GM18861 (cell line): Measurements from ENCODE around the gene THBS4.

Experiments
- ATAC-seq: cut with Tn5 transposase; IDR thresholded peaks from one replicate; pipeline ENCODE4 v1.9.1; 2021; ENCODE audit not compliant: unreplicated experiment

The THBS4 gene

DNA sequence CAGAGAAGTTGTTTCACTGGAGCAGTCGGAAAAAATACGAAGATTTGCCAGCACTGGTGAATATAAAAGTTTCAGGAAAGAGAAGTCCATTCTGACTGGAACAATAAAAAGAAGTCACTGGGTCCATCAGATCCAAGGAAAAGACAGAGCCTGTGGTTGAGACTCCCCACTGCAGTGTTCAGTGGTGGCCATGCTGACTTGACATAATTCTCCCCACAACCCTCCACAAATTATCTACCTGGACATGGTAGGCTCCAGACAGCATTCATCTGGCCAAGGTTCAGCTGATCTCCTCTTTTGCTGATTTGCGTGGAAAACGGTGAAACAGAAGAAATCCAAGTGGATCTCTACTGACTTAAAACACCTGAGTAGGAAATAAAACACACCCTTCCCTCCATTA lies 8.0 kb downstream of the THBS4 start:
- ATAC-seq = no peak

DNA sequence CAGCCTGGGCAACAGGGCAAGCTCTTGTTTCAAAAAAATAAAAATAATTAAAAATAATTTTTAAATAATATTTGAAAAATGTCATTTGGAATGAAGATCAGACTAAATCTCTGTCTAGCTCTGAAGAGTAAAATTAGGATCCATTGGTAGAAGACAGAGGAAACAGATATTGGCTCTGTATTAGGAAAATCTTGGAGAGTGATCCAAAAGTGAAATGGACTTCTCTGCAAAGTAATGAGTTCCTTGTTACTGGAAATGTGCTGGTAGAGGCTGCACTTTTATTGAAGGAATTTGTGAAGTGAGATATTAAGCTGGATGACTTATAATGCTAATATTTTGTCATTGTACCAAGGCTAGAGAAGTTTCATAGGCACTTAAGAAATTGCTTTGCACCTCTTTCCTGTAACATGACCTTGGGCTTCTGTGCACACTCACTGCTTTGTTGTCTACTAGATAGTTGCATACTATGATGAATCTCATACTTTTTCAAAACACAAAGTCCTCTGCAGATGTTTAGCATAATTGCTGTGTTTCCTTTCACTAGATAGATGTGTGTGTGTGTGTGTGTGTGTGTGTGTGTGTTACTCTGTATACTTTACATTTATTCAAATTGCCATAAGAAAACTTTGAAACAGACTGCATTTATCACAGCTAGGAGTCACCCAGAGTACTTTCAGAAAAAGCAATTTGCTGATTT lies 13.1 kb downstream of the THBS4 start:
- no peak for ATAC-seq

DNA sequence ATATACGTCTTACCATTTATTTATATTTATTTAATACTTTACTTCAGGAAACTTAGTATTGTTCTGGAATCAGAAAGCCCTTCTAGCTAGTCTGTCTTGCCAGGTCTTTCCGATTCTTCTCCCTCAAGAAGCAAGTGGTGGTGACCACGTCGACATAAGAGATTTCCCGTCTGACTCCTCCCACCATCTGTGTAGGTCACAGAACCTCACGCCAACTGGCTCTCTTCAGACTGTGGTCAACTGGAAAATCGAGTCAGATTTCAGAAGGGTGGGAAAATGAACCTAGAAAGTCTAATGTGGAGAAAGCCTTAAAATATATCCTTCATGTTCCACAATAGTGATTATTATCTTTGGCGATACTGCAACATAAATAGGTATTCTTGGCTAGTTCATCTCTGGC lies 17.3 kb downstream of the THBS4 start:
- no peak for ATAC-seq

DNA sequence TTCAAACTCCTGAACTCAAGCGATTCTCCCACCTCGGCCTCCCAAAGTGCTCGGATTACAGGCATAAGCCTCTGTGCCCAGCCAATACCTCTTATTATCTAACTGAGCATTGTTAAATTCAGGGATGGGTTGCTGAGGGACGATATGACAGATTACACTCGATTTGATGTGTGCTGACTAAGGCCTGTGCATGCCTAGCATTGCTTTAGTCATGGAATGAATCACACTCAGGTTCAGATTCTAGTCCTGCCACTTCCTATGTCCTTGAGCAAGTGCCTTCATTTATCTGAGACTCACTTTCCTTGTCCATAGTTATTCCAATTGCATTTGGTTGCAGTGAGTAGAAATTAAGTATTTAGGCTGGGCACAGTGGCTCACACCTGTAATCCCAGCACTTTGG lies 19.5 kb downstream of the THBS4 start:
- ATAC-seq = no peak

DNA sequence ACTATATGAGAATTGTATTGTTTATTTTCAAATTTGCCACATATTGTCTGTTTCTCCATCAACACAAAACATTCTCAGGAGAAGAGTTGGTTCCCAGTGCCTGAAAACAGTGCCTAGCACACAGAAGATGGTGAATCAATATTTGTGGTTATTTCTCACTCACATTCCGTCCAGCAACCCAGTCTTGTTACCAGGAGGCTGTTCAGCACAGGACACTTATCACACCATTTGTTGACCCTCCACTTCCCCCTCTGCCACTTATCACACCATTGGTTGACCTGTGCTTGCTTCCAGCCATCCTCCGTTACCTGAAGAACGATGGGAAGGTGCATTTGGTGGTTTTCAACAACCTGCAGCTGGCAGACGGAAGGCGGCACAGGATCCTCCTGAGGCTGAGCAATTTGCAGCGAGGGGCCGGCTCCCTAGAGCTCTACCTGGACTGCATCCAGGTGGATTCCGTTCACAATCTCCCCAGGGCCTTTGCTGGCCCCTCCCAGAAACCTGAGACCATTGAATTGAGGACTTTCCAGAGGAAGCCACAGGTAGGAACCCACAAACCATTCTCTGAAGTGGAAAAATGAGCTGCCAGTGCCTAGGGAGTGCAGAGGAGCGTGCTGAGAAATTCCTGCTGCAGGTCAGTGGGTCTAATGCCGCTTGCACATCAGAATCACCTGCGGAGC lies 20.5 kb downstream of the THBS4 start:
- ATAC-seq = no peak

DNA sequence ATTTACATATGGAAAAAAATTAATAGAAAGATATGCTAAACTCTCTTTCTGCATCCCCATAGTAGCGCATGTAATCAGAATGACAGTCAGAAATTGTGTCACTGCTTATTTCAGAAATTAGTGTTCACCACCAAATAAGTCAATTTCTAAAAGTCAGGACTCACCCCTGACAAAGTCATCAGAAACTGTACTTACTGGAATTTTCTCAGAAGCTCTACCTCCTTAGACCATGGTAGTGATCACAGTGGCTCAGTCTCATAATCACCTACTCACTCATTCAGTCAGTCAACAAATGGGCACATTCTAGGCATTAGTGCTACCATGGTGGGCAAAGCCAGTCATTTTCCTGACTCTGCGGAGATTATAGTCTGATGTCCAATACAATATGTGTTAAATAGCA lies 22.0 kb downstream of the THBS4 start:
- ATAC-seq = no peak

DNA sequence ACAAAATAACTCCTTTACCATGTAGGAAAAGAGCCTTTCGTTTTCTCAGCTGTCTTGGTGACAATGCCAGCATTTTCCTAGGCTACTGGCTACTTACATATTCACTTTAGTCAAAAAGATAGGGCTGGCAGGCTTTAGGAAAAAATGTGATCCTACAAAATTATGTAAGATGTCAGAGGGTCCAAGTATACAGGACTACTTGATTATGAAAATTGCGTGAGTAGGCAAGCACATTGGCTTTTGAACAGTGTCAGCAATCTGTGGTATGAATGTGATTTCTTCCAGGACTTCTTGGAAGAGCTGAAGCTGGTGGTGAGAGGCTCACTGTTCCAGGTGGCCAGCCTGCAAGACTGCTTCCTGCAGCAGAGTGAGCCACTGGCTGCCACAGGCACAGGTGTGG lies 22.8 kb downstream of the THBS4 start:
- no peak for ATAC-seq

DNA sequence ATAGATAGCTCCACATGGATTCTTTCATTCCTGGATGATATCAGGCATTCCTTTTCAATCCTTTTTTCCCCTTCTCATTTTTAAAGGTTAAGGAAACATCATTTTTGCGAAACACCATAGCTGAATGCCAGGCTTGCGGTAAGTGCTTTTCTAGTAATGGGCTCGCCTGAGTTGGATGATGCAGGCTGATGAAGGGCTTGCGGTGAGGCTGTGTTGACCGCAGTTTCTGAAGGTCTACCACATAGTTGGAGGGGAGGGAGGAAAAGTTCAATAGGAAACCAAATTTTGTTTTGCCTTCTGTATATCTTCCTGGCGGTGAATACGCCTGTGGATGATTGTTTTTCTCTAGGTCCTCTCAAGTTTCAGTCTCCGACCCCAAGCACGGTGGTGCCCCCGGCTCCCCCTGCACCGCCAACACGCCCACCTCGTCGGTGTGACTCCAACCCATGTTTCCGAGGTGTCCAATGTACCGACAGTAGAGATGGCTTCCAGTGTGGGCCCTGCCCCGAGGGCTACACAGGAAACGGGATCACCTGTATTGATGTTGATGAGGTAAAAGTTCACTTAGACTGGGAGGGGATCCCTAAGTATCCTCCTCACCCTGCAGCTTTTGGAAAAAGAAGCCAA lies 24.3 kb downstream of the THBS4 start:
- no peak for ATAC-seq

DNA sequence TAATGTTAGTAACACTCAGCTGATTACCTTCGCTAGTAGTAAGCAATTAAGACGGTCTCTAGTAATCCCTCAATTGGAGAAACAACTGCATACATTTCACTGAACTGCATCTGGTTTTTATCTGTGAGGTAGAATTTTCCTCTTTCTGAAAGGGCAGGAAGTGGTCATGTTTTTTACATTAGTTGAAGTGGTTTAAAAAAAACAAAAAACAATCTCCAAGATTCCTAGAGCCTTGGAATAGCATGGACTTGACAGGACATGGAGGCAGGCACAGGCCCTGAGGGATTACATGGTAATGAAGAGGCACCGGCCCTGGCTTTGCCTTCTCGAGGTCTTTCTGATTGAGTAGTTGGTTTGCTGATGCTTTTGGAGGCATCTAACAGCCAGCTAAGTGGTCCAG lies 25.8 kb downstream of the THBS4 start:
- no peak for ATAC-seq

DNA sequence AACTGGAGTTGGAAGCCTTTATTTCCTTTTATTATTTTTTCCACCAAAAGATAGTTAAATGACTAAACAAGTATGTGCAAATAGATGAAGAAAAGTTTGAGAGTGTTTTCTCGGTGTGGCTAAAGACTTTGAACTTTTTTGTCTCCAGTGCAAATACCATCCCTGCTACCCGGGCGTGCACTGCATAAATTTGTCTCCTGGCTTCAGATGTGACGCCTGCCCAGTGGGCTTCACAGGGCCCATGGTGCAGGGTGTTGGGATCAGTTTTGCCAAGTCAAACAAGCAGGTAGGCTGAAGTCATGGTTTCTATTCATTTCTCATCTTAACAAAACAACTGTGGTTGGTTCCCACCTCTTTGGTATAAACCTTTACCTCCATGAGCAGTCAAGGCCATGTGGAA lies 26.4 kb downstream of the THBS4 start:
- ATAC-seq = no peak

DNA sequence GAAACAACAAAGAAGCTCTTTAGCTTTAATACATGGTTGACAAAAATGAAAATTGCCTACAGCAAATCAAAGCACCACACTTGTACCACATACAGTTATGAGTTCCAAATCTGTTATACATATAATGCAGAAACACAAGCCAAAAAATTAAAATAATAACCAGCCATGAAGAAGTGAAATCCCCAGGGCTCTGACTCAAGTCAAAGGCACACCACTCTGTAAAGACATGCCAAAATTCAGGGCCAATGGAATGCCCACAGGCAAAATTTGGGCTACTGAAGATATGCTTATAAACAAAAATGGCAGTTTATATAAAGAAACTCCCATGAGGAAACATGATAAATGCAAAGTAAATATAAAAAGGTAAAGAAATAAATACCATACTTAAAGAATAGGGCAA lies 29.0 kb downstream of the THBS4 start:
- no peak for ATAC-seq

DNA sequence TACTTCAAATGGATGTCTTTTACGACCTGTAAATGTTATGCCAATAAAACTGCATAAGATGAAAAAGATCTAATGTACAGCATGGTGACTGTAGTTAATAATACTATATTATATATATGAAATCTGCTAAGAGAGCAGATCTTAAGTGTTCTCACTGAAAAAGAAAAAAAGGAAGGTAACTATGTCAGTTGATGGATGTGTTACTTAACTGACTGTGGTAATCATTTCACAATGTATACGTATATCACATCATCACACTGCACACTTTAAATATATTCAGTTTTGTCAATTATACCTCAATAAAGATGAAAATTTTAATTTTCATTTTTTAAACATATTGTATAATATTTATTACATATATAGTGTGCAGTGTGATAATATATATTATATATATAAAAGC lies 31.9 kb downstream of the THBS4 start:
- no peak for ATAC-seq

DNA sequence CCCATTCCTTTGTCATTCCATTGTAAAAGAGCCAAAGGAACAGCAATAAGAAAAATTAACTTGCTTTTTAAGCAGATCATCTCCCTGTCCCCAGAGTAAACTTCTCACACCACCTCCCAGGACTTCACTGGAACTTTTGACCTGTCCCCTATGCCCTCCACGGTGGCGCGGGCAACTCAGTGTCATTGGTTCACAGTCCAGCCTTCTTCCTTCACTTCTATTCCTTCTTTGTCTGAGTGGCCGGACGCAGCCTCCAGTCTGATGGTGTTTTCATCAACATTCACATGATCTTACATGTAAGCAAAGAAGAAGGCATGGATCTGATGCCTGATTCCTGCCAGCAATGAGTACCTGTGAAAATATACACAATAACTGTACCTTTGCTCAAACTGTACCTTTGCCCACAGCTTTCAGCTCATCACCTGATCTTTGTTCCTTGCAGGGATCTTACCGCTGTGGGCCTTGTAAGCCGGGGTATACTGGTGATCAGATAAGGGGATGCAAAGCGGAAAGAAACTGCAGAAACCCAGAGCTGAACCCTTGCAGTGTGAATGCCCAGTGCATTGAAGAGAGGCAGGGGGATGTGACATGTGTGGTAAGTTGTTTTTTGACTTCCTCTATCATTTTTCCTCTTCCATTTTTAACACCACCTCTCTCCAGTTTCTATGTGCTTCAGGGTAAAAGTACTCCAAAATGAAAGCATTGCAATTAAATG lies 32.5 kb downstream of the THBS4 start:
- no peak for ATAC-seq

DNA sequence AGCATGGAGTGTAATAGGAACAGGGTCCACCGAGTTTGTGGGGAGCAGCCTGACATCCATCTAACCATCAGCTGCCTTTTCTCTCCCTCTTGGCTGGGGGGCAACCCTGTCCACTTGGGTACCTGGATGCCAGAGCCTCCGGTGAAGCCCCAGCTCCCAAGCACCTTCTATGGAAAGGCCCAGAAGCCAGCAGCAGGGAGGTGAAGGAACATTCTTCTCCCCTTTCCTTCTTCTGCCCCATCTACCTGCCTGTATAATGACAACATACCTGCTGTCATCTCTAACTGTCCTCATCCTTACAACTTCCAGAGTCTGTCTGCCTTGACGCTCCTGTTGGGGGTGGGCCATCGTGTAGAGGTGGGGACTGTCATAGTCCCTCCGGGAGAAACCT lies 33.1 kb downstream of the THBS4 start:
- ATAC-seq = no peak

DNA sequence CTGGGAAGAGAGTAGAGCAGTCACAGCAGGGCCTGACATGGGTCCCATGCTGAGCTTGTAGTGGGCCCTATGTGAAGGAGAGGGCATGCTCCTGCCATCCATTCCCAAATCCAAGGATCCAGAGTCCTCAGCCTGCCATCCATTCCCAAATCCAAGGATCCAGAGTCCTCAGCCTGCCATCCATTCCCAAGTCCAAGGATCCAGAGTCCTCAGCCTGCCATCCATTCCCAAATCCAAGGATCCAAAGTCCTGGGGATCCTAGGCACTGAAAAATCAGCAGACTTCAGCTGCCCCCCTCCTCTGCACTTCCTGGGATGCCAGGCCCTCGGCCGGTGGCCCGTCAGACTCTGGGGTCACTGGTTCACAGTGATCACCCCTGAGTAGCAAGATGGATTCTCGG lies 33.6 kb downstream of the THBS4 start:
- no peak for ATAC-seq

DNA sequence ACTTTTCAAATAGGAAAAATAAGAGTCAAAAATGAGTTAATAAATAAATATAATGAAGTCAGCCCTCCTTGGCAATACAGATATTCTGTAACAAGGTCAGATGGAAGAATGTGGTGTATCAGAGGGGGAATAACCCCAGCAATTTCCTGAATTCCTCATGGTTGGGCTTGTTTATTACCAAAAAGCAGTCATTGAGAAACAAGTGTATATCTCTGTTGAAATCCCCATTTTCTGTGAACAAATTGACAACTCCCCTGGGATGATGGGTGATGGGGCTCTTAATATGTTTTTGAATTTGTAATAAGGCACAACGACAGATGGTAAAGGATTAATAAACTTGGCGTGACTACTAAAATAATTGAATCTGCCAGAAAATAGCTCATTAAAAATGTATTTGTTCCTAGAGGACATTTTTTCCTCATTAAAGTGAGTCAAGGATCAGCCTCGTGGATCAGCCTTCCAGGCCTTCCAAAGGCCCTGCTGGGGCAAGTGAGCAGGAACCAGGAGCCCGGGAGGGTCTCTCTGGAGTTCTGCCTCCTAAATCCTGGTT lies 34.2 kb downstream of the THBS4 start:
- ATAC-seq = no peak

DNA sequence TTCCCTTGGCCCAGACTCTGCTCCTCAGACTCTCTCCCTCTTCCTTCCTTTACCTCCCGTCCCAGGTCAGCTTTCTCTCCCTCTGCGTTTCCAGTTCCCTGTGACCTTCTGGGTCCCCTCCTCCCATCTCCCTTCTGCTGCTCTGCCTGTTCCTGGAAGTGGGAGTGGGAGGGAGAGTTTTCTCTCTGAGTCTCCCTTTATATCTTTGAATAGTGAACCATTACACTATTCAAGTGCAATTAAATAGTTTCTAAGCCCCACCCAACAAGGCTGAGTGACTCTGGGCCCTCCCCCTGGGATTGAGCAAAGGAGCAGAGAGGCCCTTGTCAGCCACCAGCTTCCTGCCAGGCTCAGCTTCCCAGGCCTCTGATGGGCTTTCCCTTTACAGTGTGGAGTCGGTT lies 34.8 kb downstream of the THBS4 start:
- peak; percentile 12 for ATAC-seq

DNA sequence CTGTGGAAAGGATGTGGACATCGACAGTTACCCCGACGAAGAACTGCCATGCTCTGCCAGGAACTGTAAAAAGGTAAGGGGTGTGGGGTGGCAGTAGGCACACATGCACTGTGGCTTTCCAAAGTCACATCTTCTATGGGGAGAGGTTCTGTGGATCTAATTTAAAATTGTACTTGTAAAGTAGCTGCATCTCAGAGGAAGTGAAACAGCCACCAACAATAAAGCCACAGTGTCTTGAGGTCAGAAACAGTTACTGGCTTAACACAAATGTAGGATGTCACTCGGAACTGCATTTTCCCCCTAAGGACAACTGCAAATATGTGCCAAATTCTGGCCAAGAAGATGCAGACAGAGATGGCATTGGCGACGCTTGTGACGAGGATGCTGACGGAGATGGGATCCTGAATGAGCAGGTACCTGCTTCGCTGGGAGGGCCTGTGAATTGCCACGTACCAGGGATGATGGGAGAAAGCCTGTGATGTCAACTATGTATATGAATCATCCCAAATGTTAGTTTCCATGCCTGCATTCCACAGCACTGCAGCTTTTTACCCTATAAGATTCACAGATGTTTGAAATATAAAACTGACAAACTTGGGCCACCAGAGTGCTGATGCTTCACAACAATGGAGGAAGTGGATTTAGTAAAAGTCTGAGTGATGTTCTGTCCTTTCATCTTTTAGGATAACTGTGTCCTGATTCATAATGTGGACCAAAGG lies 35.3 kb downstream of the THBS4 start:
- ATAC-seq = peak; percentile 72

DNA sequence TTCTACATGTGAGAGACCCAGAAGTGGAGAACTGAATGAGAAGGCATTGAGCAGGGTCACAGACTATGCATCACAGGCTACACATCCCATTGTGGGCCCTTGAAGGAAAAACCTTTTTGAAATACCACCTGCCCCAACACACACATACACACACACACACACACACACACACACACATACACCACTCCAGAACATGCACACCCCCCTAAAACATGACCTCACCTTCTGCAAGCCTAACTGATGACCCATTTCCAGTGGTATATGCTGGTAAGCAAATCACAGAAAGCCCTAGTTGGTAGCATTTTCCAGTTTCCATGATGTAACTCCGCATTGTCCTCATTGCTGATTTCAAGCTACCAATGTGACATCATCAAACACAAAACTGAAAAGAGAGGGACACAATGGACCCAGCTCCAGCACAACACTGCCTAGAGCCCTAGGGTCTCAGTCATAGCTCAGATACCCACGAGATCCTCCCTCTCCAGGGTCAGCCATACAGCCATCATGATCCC lies 36.4 kb downstream of the THBS4 start:
- no peak for ATAC-seq
